ENCODE data around the gene SMOC2.
"Not testable (repeated sequence)": the region's sequence is repeated elsewhere in the genome, so short reads cannot be mapped to it uniquely, and the experiment has no call there.

The SMOC2 gene

GRCh38 chr6:168609026-168609685, 168.2 kb downstream of the SMOC2 start:
- DNase-seq, result no peak

GRCh38 chr6:168609914-168610490, 169.0 kb downstream of the SMOC2 start:
- no peak for DNase-seq

- not testable (repeated sequence) for DNase-seq
Observed at GRCh38 chr6:168610966-168611365, 170.0 kb downstream of the SMOC2 start.

GRCh38 chr6:168611691-168612090, 170.7 kb downstream of the SMOC2 start:
- no peak for DNase-seq

GRCh38 chr6:168612586-168612985, 171.6 kb downstream of the SMOC2 start:
- no peak for DNase-seq

GRCh38 chr6:168615837-168616236, 174.9 kb downstream of the SMOC2 start:
- no peak for DNase-seq

- no peak for DNase-seq
Observed at GRCh38 chr6:168616816-168617765, 176.1 kb downstream of the SMOC2 start.

- DNase-seq, result no peak
Observed at GRCh38 chr6:168618546-168619315, 177.7 kb downstream of the SMOC2 start.

- DNase-seq, result peak; percentile 3
Observed at GRCh38 chr6:168619560-168620314, 178.8 kb downstream of the SMOC2 start.

- DNase-seq, result no peak
Observed at GRCh38 chr6:168620578-168620977, 179.6 kb downstream of the SMOC2 start.

- no peak for DNase-seq
Observed at GRCh38 chr6:168623736-168624135, 182.8 kb downstream of the SMOC2 start.

- DNase-seq, result no peak
Observed at GRCh38 chr6:168624540-168624939, 183.6 kb downstream of the SMOC2 start.

- no peak for DNase-seq
Observed at GRCh38 chr6:168624948-168625347, 184.0 kb downstream of the SMOC2 start.

GRCh38 chr6:168625602-168626001, 184.6 kb downstream of the SMOC2 start:
- DNase-seq, result no peak

- no peak for DNase-seq
Observed at GRCh38 chr6:168626046-168626602, 185.1 kb downstream of the SMOC2 start.

- no peak for DNase-seq
Observed at GRCh38 chr6:168627506-168628175, 186.7 kb downstream of the SMOC2 start.

- DNase-seq, result no peak
Observed at GRCh38 chr6:168628176-168628553, 187.2 kb downstream of the SMOC2 start.

- DNase-seq, result no peak
Observed at GRCh38 chr6:168628732-168629245, 187.8 kb downstream of the SMOC2 start.

GRCh38 chr6:168631564-168631963, 190.6 kb downstream of the SMOC2 start:
- no peak for DNase-seq

- no peak for DNase-seq
Observed at GRCh38 chr6:168632694-168633093, 191.7 kb downstream of the SMOC2 start.
